SJCRH30 (cell line): ENCODE results near the gene BEGAIN. TPM values are rescaled to one million over a fixed set of nuclear protein-coding genes. Genes with fewer than 3 reads are reported as not detected.

Experiments
- DNase-seq, 2 experiments: peaks; one replicate each; pipeline ENCODE4 v3.0.0-alpha.2; 2015 to 2020
- H3K27ac ChIP-seq: fragments of 250-450 bp; sonication (Bioruptor Pico); 2 replicates; pipeline ENCODE4 v1.5.1; 2020; ENCODE audit warnings: mild to moderate bottlenecking, moderate library complexity
- H3K27me3 ChIP-seq: fragments of 250-450 bp; sonication (Bioruptor Pico); 2 replicates; pipeline ENCODE4 v1.5.1; 2020; ENCODE audit warnings: mild to moderate bottlenecking, moderate library complexity
- H3K36me3 ChIP-seq: fragments of 250-450 bp; sonication (Bioruptor Pico); 2 replicates; pipeline ENCODE4 v1.5.1; 2020; ENCODE audit warnings: mild to moderate bottlenecking, moderate library complexity
- H3K4me1 ChIP-seq: fragments of 250-450 bp; sonication (Bioruptor Pico); 2 replicates; pipeline ENCODE4 v1.5.1; 2020; ENCODE audit warnings: mild to moderate bottlenecking, moderate library complexity
- H3K4me3 ChIP-seq: fragments of 250-450 bp; sonication (Bioruptor Pico); 2 replicates; pipeline ENCODE4 v1.5.1; 2020; ENCODE audit warnings: mild to moderate bottlenecking, moderate library complexity
- H3K9me3 ChIP-seq: fragments of 250-450 bp; sonication (Bioruptor Pico); replicated peaks from 2 replicates; pipeline ENCODE4 v1.5.1; 2020; ENCODE audit warnings: mild to moderate bottlenecking, moderate library complexity
- total RNA-seq: library from RNA; depleted of rRNA; stranded (reverse); fragments of >200 nt; shearing (Covaris generic); gene quantifications from 2 replicates; pipeline ENCODE4 v1.2.3, GENCODE V29; 2014

Gene BEGAIN
- total RNA-seq, 1 experiment from 2014 or later: 0.85 TPM

GRCh38 chr14:100584056-100585031 is 2.9 kb downstream of the BEGAIN start:
- no peaks in the 10 kb centered on the region for H3K9me3 ChIP-seq
- no peak for DNase-seq
- no peak overlapping the region for H3K4me3 ChIP-seq
- H3K36me3 ChIP-seq: no peaks in the 10 kb centered on the region
- peaks cover 14% of the 10 kb centered on the region; the same call in 1 of the 2 replicates for H3K27me3 ChIP-seq
- no peaks in the 10 kb centered on the region; the same call in 1 of the 2 replicates for H3K4me1 ChIP-seq
- H3K27ac ChIP-seq: no peak overlapping the region

DNA sequence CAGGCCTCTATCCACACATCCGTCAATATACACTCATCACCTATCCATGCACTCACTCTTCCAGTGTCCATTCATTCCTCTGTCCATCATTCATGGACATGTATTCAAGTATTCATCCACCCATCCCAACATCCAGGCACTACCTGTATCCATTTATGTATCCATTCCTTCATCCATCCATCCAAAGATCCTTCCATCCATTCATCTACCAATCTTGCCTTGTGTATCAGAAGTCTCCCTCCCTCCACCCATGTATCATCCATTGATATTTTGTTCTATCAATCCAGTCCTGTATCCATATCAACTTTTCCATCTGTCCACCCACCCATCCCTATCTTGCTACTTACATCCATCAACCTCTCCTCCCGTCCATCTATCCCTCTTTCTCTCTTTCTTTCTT is 4.0 kb downstream of the BEGAIN start:
- no peaks in the 10 kb centered on the region; the same call in 1 of the 2 replicates for H3K4me1 ChIP-seq
- H3K27me3 ChIP-seq: peaks cover 11% of the 10 kb centered on the region; the same call in 1 of the 2 replicates
- DNase-seq: no peak
- H3K9me3 ChIP-seq: no peaks in the 10 kb centered on the region
- H3K36me3 ChIP-seq: no peaks in the 10 kb centered on the region
- no peak overlapping the region for H3K27ac ChIP-seq
- H3K4me3 ChIP-seq: no peak overlapping the region

DNA sequence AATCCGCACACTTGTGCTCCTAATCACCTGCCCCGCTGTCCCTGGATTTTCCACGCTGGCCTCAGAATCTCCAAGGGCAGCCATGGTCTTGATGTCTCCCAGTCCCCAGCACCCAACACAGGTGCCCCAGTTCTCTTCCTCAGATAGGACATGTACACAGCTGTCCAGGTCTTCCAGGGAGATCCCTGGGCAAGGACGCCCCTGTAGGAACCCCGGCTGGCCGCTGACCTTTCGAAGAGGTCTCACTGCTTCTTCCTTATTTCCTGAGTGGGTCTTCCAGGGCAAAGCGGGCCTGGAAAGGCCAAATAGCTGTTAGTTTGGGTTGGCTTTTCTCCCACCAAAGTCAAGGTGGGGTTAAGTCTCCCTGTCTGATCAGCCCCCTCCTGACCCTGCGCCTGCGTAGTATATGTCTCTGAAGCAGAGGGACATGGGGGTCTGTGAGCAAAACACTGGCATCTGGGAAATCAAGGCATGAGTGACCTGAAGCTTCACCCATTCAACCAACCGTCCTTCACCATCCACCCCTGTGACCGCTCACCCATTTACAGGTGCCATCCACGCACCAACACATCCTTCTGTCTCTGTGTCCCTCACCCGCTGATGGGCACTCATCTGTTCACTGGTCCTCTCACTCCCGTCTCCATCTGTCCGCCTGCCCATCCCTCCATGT is 4.6 kb downstream of the BEGAIN start:
- no peaks in the 10 kb centered on the region for H3K36me3 ChIP-seq
- no peak for DNase-seq
- H3K4me3 ChIP-seq: no peak overlapping the region
- H3K27me3 ChIP-seq: peaks cover 5% of the 10 kb centered on the region; the same call in 1 of the 2 replicates
- H3K4me1 ChIP-seq: no peaks in the 10 kb centered on the region; the same call in 1 of the 2 replicates
- H3K9me3 ChIP-seq: no peaks in the 10 kb centered on the region
- no peak overlapping the region for H3K27ac ChIP-seq

- Histone ChIP-seq H3K4me3 (no peak overlapping the region), H3K9me3 (no peaks in the 10 kb centered on the region), H3K27ac (no peak overlapping the region), H3K36me3 (no peaks in the 10 kb centered on the region), H3K4me1 (no peaks in the 10 kb centered on the region; the same call in 1 of the 2 replicates), H3K27me3 (0 out of 2 replicates have a peak, but pooled peaks cover 4% of the 10 kb centered on the region)
- DNase-seq: no peak
Measured at GRCh38 chr14:100581228-100582145, 5.7 kb downstream of the BEGAIN start.

- Histone ChIP-seq H3K36me3 (no peaks in the 10 kb centered on the region), H3K4me1 (no peaks in the 10 kb centered on the region), H3K4me3 (no peak overlapping the region), H3K9me3 (no peaks in the 10 kb centered on the region), H3K27ac (no peak overlapping the region), H3K27me3 (no peaks in the 10 kb centered on the region)
- no peak for DNase-seq
Measured at GRCh38 chr14:100580316-100581227, 6.6 kb downstream of the BEGAIN start.

DNA sequence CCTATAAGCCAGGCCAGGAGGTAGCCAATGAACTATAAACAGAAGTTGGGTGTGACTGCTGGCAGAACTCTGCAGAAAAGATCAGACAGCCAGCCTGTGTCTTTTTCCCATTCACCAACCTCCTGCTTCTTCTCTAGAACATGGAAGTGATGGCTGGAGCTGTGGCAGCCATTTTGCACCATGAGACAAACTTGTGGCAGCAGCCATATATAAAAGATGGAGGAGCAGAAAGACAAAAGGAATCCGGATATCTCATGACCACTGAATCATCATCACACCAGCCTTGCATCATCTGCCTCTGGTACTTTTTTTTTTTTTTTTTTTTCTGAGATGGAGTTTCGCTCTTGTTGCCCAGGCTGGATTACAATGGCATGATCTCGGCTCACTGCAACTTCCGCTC is 8.7 kb downstream of the BEGAIN start:
- Histone ChIP-seq H3K27ac (no peak overlapping the region), H3K4me3 (no peak overlapping the region), H3K4me1 (no peaks in the 10 kb centered on the region), H3K27me3 (0 out of 2 replicates have a peak, but pooled peaks cover 3% of the 10 kb centered on the region), H3K36me3 (no peaks in the 10 kb centered on the region), H3K9me3 (no peaks in the 10 kb centered on the region)
- DNase-seq: no peak

DNA sequence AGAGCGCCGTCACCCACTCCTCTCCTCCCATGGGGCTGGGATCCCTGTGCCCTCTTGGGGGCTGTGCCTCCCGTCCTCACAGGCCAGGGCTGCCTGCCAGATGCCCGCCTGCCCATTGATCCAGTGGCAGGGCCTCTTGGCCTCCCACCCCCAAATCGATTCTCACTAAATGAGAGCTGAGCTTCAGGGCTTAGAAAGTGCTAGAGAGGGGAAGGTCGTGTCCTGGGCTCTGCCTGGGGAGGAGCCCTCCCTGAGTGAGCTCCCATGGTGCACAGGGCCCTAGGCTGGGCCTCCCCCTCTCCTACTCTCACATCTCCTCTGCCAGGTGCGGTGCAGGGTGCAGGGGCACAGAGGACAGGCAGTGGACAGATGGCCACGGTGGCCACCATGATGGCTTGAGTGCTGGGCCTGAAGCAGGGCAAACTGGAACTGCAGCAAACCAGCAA is 9.2 kb downstream of the BEGAIN start:
- 0 out of 2 replicates have a peak, but pooled peaks cover 3% of the 10 kb centered on the region for H3K27me3 ChIP-seq
- H3K4me3 ChIP-seq: no peak overlapping the region
- no peaks in the 10 kb centered on the region for H3K36me3 ChIP-seq
- no peaks in the 10 kb centered on the region for H3K9me3 ChIP-seq
- no peaks in the 10 kb centered on the region for H3K4me1 ChIP-seq
- no peak for DNase-seq
- no peak overlapping the region for H3K27ac ChIP-seq

- Histone ChIP-seq H3K4me3 (no peak overlapping the region), H3K36me3 (no peaks in the 10 kb centered on the region), H3K27ac (no peak overlapping the region), H3K4me1 (no peaks in the 10 kb centered on the region), H3K9me3 (no peaks in the 10 kb centered on the region), H3K27me3 (0 out of 2 replicates have a peak, but pooled peaks cover 3% of the 10 kb centered on the region)
- DNase-seq: no peak
Measured at GRCh38 chr14:100577321-100577985, 9.8 kb downstream of the BEGAIN start.

- Histone ChIP-seq H3K36me3 (no peaks in the 10 kb centered on the region), H3K9me3 (no peaks in the 10 kb centered on the region), H3K27me3 (0 out of 2 replicates have a peak, but pooled peaks cover 3% of the 10 kb centered on the region), H3K27ac (no peak overlapping the region), H3K4me1 (no peaks in the 10 kb centered on the region), H3K4me3 (no peak overlapping the region)
- no peak for DNase-seq
Measured at GRCh38 chr14:100576091-100577085, 10.8 kb downstream of the BEGAIN start.

DNA sequence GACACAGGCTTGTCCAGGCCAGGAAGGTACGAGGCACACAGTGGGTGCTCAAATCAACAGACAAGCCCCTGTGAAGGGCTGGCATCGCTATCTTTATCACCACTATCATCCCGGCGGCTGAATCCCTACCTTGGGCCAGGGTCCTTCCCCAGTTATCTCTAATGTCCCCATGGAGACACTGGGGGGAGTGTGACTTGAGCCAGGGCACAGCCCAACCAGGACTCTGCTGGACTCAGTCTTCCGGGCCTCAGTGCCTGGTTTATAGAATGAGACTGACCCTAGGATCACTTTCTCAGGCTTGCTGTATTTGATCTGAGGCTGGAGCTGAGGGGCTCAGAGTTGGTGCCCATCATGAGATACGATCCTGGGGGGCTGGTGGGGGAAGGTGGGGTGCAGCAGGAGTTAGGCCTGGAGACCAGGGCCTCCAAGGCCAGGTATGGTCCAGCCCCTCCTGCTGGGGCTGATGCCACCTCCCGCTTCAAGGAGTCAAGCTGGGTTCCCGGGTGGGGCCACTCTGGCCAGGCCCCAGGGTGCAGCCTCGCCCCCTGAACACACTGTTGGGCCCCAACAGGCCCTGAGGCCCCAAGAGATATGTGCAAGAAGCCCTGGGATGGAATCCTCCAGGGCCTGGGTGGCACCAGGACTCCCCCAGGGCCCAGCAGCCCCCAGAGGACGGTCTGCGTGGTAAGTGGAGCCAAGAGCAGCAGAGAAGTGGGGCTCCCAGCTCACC is 11.8 kb downstream of the BEGAIN start:
- Histone ChIP-seq H3K4me1 (no peaks in the 10 kb centered on the region), H3K27me3 (0 out of 2 replicates have a peak, but pooled peaks cover 3% of the 10 kb centered on the region), H3K9me3 (no peaks in the 10 kb centered on the region), H3K27ac (no peak overlapping the region), H3K36me3 (no peaks in the 10 kb centered on the region), H3K4me3 (no peak overlapping the region)
- no peak for DNase-seq

GRCh38 chr14:100574642-100575031 is 12.6 kb downstream of the BEGAIN start:
- Histone ChIP-seq H3K9me3 (no peaks in the 10 kb centered on the region), H3K36me3 (no peaks in the 10 kb centered on the region), H3K4me3 (no peak overlapping the region), H3K4me1 (no peaks in the 10 kb centered on the region), H3K27me3 (0 out of 2 replicates have a peak, but pooled peaks cover 3% of the 10 kb centered on the region), H3K27ac (no peak overlapping the region)
- no peak for DNase-seq
